Right ventricle myocardium superior (tissue), 1 donor: ENCODE results near the gene SIT1. TPM values are rescaled to one million over a fixed set of nuclear protein-coding genes. Genes with fewer than 3 reads are reported as not detected.

Experiments
- ATAC-seq: fragments of 200-7000 bp; cut with Tn5 transposase; one replicate; pipeline ENCODE4 v1.9.1; 2020; ENCODE audit warnings: mild to moderate bottlenecking; ENCODE audit not compliant: poor library complexity
- DNase-seq: peaks from one replicate; pipeline ENCODE4 v3.0.0-alpha.2; 2020
- intact Hi-C: fragments of 100-400 bp; cut with DNase I; formaldehyde crosslinking; loops from one replicate; pipeline ENCODE4 v1.11.2; 2022
- total RNA-seq: library from RNA; stranded (reverse); fragmentation: NEBNext Ultra II Directional; extraction: Animal tissue kit (Norgen Biotek cat#: 25700); gene quantifications from one replicate; pipeline ENCODE4 v1.2.1, GENCODE V29; 2021
- donor health status: DM: no; HTN: yes; CAD: no; lungs with severe emphysema.

The SIT1 gene
- total RNA-seq, 1 donor from 2014 or later, result not detected

- intact Hi-C loops, result no loop called here
- ATAC-seq (no peak), DNase-seq (no peak)
Observed at GRCh38 chr9:35685506-35685905, 34.8 kb upstream of the SIT1 start.

GRCh38 chr9:35684921-35685320 is 34.2 kb upstream of the SIT1 start:
- DNase-seq (no peak), ATAC-seq (no peak)
- intact Hi-C loops, result no loop called here

DNA sequence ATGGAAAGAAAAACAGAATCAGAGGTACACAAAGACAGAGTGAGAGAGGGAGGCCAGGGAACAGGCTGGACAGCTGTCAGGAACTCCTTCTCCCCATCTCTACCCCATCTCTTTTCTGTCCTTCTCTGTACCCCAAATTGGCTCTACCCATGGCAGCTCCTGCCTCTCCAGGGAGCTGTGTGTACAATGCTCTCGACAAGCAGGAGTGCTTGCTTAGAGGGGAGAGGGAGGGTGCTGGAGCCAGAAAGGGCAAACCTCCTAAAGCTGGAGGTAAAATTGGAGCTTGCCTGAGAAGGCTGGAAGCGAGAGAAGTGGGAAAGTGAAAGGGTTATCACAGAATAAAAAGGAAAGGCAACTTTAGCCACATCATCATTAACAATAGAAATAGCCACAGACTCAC is 32.6 kb upstream of the SIT1 start:
- ATAC-seq (no peak), DNase-seq (no peak)
- intact Hi-C loops, result no loop called here

- DNase-seq, result no peak
- intact Hi-C loops, result no loop called here
- ATAC-seq, result no peak
Observed at GRCh38 chr9:35682520-35683315, 32.0 kb upstream of the SIT1 start.

DNA sequence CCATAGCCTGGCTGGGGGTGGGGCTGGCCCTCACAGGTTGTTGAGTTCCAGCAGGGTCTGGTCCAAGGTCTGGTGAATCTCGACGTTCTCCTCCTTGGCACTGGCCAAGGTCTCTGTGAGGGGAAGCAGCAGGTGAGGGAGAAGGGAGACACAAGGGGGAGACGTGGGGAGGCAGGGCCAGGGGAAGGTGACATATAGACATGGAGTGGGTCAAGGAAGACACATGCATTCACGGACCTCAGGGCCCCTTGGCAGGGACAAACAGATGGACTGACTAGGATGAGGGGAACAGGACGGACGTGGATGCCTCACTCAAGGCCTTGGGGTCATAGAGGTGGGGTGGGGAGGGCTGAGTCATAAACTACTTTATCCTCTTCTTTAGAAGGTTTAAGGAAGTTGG is 31.3 kb upstream of the SIT1 start:
- ATAC-seq, result no peak
- intact Hi-C loops, result no loop called here

GRCh38 chr9:35681341-35682002 is 30.7 kb upstream of the SIT1 start:
- intact Hi-C loops, result no loop called here
- no peak for ATAC-seq

More for the DNA sequence above, 31.3 kb upstream of the SIT1 start:
- no peak for DNase-seq

GRCh38 chr9:35680331-35681105 is 29.8 kb upstream of the SIT1 start:
- intact Hi-C loops, result no loop called here
- ATAC-seq (peak; percentile 6), DNase-seq (no peak)

More at GRCh38 chr9:35681341-35682002, 30.7 kb upstream of the SIT1 start:
- DNase-seq, result no peak

DNA sequence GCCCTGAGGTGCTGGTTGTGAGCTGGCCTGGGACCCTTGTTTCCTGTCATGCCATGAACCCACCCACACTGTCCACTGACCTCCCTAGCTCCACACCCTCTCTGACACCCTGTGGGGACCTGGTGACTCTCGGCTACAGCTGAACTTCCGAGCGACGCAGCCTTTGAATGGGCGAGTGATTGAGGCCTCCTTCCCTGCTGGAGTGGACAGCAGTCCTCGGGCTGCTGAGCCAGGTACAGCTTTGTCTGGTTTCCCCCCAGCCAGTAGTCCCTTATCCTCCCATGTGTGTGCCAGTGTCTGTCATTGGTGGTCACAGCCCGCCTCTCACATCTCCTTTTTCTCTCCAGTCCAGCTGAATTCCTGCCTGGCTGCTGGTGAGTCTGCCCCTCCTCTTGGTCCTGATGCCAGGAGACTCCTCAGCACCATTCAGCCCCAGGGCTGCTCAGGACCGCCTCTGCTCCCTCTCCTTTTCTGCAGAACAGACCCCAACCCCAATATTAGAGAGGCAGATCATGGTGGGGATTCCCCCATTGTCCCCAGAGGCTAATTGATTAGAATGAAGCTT is 29.1 kb upstream of the SIT1 start:
- DNase-seq (no peak), ATAC-seq (no peak)

GRCh38 chr9:35679091-35679490 is 28.4 kb upstream of the SIT1 start:
- ATAC-seq (no peak), DNase-seq (no peak)
- intact Hi-C loops, result no loop called here

More for the DNA sequence above, 29.1 kb upstream of the SIT1 start:
- intact Hi-C loops, result no loop called here

DNA sequence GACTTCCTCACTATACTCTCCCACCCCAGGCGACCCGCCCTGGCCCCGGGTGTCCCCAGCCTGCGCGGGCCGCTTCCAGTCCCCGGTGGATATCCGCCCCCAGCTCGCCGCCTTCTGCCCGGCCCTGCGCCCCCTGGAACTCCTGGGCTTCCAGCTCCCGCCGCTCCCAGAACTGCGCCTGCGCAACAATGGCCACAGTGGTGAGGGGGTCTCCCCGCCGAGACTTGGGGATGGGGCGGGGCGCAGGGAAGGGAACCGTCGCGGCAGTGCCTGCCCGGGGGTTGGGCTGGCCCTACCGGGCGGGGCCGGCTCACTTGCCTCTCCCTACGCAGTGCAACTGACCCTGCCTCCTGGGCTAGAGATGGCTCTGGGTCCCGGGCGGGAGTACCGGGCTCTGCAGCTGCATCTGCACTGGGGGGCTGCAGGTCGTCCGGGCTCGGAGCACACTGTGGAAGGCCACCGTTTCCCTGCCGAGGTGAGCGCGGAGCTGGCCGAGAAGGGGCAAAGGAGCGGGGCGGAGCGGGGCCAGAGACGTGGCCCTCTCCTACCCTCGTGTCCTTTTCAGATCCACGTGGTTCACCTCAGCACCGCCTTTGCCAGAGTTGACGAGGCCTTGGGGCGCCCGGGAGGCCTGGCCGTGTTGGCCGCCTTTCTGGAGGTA is 25.1 kb upstream of the SIT1 start:
- peak; percentile 48 for ATAC-seq
- DNase-seq, result peak; percentile 61
- intact Hi-C loops, result no loop called here

- no peak for ATAC-seq
- intact Hi-C loops, result no loop called here
- DNase-seq, result no peak
Observed at GRCh38 chr9:35675204-35675603, 24.5 kb upstream of the SIT1 start.

GRCh38 chr9:35674025-35674361 is 23.3 kb upstream of the SIT1 start:
- ATAC-seq (no peak), DNase-seq (no peak)
- intact Hi-C loops, result no loop called here

DNA sequence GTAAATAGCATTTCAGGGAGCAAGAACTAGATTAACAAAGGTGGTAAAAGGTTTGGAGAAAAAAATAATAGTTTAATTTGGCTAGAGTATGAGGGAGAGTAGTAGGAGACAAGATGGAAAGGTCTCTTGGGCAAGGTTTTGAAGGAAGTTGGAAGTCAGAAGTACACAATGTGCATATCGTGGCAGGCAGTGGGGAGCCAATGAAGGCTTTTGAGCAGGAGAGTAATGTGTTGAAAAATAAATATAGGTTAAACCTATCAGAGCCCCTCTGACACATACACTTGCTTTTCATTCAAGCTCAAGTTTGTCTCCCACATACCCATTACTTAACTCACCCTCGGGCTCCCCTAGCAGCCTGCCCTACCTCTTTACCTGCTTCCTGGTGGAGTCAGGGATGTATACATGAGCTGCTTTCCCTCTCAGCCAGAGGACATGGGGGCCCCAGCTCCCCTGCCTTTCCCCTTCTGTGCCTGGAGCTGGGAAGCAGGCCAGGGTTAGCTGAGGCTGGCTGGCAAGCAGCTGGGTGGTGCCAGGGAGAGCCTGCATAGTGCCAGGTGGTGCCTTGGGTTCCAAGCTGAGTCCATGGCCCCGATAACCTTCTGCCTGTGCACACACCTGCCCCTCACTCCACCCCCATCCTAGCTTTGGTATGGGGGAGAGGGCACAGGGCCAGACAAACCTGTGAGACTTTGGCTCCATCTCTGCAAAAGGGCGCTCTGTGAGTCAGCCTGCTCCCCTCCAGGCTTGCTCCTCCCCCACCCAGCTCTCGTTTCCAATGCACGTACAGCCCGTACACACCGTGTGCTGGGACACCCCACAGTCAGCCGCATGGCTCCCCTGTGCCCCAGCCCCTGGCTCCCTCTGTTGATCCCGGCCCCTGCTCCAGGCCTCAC is 22.6 kb upstream of the SIT1 start, which contains the start of gene CA9:
CA9 (plus strand) TSS at position 797 of the 893 bp plus-strand sequence; CDS start at position 829, 32 bp downstream.
- ATAC-seq (peak; percentile 84), DNase-seq (peak; percentile 71)
- intact Hi-C loops, result no loop called here

GRCh38 chr9:35669331-35670145 is 18.8 kb upstream of the SIT1 start:
- ATAC-seq (no peak), DNase-seq (no peak)
- intact Hi-C loops, result no loop called here

DNA sequence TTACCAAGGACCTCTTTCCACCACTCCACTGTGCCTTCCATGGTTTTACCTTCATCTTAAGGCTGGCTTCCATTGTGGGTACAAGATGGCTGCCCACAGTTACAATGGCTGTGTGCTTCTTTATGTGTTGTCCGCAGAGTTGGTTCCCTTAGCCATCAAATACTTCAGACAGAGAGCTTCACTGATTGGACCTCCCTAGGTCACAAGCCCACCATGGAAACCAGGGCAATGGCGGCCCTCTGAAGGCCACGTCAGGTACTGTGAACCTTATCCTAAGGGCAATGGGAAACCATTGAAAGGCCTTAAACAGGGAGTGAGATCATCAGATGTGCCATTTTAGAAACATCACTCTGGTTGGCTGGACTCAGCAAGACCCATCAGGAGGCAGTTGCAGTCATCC is 17.2 kb upstream of the SIT1 start:
- ATAC-seq, result no peak
- no peak for DNase-seq
- intact Hi-C loops, result no loop called here

DNA sequence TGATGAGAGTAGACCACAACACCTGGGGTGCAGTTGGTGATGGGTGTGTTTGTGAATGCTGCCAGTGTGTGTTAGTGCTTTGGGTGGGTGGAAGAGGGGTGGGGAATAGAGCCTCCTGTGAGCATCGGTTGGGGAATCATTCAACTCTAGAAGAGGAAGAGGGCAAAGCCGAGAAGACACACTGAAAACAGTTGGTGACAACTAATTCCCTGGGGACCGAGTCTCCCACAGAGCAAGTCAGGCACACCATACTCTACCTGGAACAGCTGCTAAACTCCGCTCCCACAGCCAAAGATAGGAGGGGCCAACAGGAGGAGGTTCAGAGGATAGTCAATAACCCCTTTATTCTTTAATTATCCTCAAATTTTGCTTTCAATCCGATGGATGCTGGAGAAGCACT is 15.8 kb upstream of the SIT1 start:
- no peak for DNase-seq
- intact Hi-C loops, result no loop called here
- no peak for ATAC-seq

- no peak for ATAC-seq
Observed at GRCh38 chr9:35666045-35666444, 15.3 kb upstream of the SIT1 start.

More at GRCh38 chr9:35666045-35666444, 15.3 kb upstream of the SIT1 start:
- DNase-seq, result no peak
- intact Hi-C loops, result no loop called here
